ENCODE results near the gene DIDO1.

The DIDO1 gene

GRCh38 chr20:62951143-62951895 lies 25.0 kb upstream of the DIDO1 start:
- no peak for DNase-seq (ENCODE audit: low spot score)

GRCh38 chr20:62950741-62951140 lies 24.4 kb upstream of the DIDO1 start:
- DNase-seq (ENCODE audit: low spot score): no peak

GRCh38 chr20:62949962-62950361 lies 23.7 kb upstream of the DIDO1 start:
- DNase-seq (ENCODE audit: low spot score): no peak

- no peak for DNase-seq (ENCODE audit: low spot score)
These were observed 23.0 kb upstream of the DIDO1 start for GRCh38 chr20:62949153-62949821.

- DNase-seq (ENCODE audit: low spot score): no peak
These were observed 21.4 kb upstream of the DIDO1 start for GRCh38 chr20:62947532-62948300.

GRCh38 chr20:62946918-62947317 lies 20.6 kb upstream of the DIDO1 start:
- DNase-seq (ENCODE audit: low spot score): no peak

GRCh38 chr20:62945771-62946339 lies 19.6 kb upstream of the DIDO1 start:
- no peak for DNase-seq (ENCODE audit: low spot score)

GRCh38 chr20:62944746-62945145 lies 18.4 kb upstream of the DIDO1 start:
- DNase-seq (ENCODE audit: low spot score): no peak

GRCh38 chr20:62944184-62944583 lies 17.9 kb upstream of the DIDO1 start:
- no peak for DNase-seq (ENCODE audit: low spot score)

GRCh38 chr20:62943396-62943795 lies 17.1 kb upstream of the DIDO1 start:
- no peak for DNase-seq (ENCODE audit: low spot score)

- no peak for DNase-seq (ENCODE audit: low spot score)
These were observed 16.2 kb upstream of the DIDO1 start for GRCh38 chr20:62942456-62942855.

GRCh38 chr20:62941792-62942191 lies 15.5 kb upstream of the DIDO1 start:
- DNase-seq (ENCODE audit: low spot score): no peak

- no peak for DNase-seq (ENCODE audit: low spot score)
These were observed 14.6 kb upstream of the DIDO1 start for GRCh38 chr20:62940875-62941274.

GRCh38 chr20:62938105-62938888 lies 12.0 kb upstream of the DIDO1 start, which contains the start of gene GID8:
Gene GID8, plus strand, starts transcription at chr20:62938147. Its CDS starts 3,356 bp downstream, at chr20:62941503.
- peak; percentile 37 for DNase-seq (ENCODE audit: low spot score)

GRCh38 chr20:62937268-62938104 lies 11.2 kb upstream of the DIDO1 start:
- DNase-seq (ENCODE audit: low spot score): peak; percentile 97

GRCh38 chr20:62935968-62936585 lies 9.8 kb upstream of the DIDO1 start:
- no peak for DNase-seq (ENCODE audit: low spot score)

- no peak for DNase-seq (ENCODE audit: low spot score)
These were observed 9.1 kb upstream of the DIDO1 start for GRCh38 chr20:62935204-62935967.

- no peak for DNase-seq (ENCODE audit: low spot score)
These were observed 7.7 kb upstream of the DIDO1 start for GRCh38 chr20:62933966-62934365.

GRCh38 chr20:62931464-62931863 lies 5.2 kb upstream of the DIDO1 start:
- DNase-seq (ENCODE audit: low spot score): no peak
